ENCODE data around the gene GZF1.

GZF1 gene

GRCh38 chr20:23409800-23410199 lies 47.8 kb downstream of the GZF1 start:
- DNase-seq (ENCODE audit: low read depth) = no peak

- DNase-seq (ENCODE audit: low read depth) = no peak
Observed at GRCh38 chr20:23410916-23411695, 49.1 kb downstream of the GZF1 start.

GRCh38 chr20:23412026-23412425 lies 50.0 kb downstream of the GZF1 start:
- no peak for DNase-seq (ENCODE audit: low read depth)

- DNase-seq (ENCODE audit: low read depth) = no peak
Observed at GRCh38 chr20:23413862-23414422, 52.0 kb downstream of the GZF1 start.

GRCh38 chr20:23414526-23415188 lies 52.7 kb downstream of the GZF1 start:
- DNase-seq (ENCODE audit: low read depth) = no peak

GRCh38 chr20:23415555-23415954 lies 53.6 kb downstream of the GZF1 start:
- no peak for DNase-seq (ENCODE audit: low read depth)

GRCh38 chr20:23415959-23416583 lies 54.1 kb downstream of the GZF1 start:
- no peak for DNase-seq (ENCODE audit: low read depth)

GRCh38 chr20:23417861-23418260 lies 55.9 kb downstream of the GZF1 start:
- DNase-seq (ENCODE audit: low read depth) = no peak

GRCh38 chr20:23419657-23419994 lies 57.6 kb downstream of the GZF1 start:
- no peak for DNase-seq (ENCODE audit: low read depth)

- DNase-seq (ENCODE audit: low read depth) = peak; percentile 40
Observed at GRCh38 chr20:23419995-23420901, 58.3 kb downstream of the GZF1 start.

- peak; percentile 89 for DNase-seq (ENCODE audit: low read depth)
Observed at GRCh38 chr20:23420943-23421931, 59.3 kb downstream of the GZF1 start, which contains the start of gene NAPB. Gene NAPB, minus strand, starts transcription at chr20:23421488. Its CDS starts 86 bp downstream, at chr20:23421402.
